ENCODE data around the gene YBEY. TPM values are rescaled to one million over a fixed set of nuclear protein-coding genes. Genes with fewer than 3 reads are reported as not detected.

Gene YBEY
- total RNA-seq, 1 donor from 2014 or later, result 11.1 TPM

- no peak for DNase-seq (ENCODE audit: low spot score)
Measured at GRCh38 chr21:46264046-46264689, 22.0 kb upstream of the YBEY start.

GRCh38 chr21:46264690-46265144, 21.4 kb upstream of the YBEY start:
- DNase-seq (ENCODE audit: low spot score), result no peak

GRCh38 chr21:46265736-46266525, 20.2 kb upstream of the YBEY start:
- DNase-seq (ENCODE audit: low spot score), result no peak

- DNase-seq (ENCODE audit: low spot score), result no peak
Measured at GRCh38 chr21:46266946-46267345, 19.2 kb upstream of the YBEY start.

GRCh38 chr21:46268371-46268770, 17.8 kb upstream of the YBEY start:
- DNase-seq (ENCODE audit: low spot score), result no peak

GRCh38 chr21:46269466-46269865, 16.7 kb upstream of the YBEY start:
- no peak for DNase-seq (ENCODE audit: low spot score)

- no peak for DNase-seq (ENCODE audit: low spot score)
Measured at GRCh38 chr21:46273341-46273740, 12.8 kb upstream of the YBEY start.

- DNase-seq (ENCODE audit: low spot score), result no peak
Measured at GRCh38 chr21:46274797-46275390, 11.2 kb upstream of the YBEY start.

- no peak for DNase-seq (ENCODE audit: low spot score)
Measured at GRCh38 chr21:46284077-46284644, 2.0 kb upstream of the YBEY start.

- DNase-seq (ENCODE audit: low spot score), result no peak
Measured at GRCh38 chr21:46284733-46285132, 1.4 kb upstream of the YBEY start.

- no peak for DNase-seq (ENCODE audit: low spot score)
Measured at GRCh38 chr21:46285206-46285661, 908 bp upstream of the YBEY start, which contains the start of gene MCM3AP. TSS of gene MCM3AP (minus strand) at chr21:46285611. CDS start at chr21:46285286, 325 bp downstream.

GRCh38 chr21:46286648-46287002, 483 bp downstream of the YBEY start:
- no peak for DNase-seq (ENCODE audit: low spot score)

GRCh38 chr21:46287541-46287940, 1.4 kb downstream of the YBEY start:
- DNase-seq (ENCODE audit: low spot score), result no peak

GRCh38 chr21:46289655-46290179, 3.6 kb downstream of the YBEY start:
- no peak for DNase-seq (ENCODE audit: low spot score)

- DNase-seq (ENCODE audit: low spot score), result no peak
Measured at GRCh38 chr21:46291561-46291960, 5.4 kb downstream of the YBEY start.

GRCh38 chr21:46294647-46295176, 8.6 kb downstream of the YBEY start:
- no peak for DNase-seq (ENCODE audit: low spot score)

- DNase-seq (ENCODE audit: low spot score), result no peak
Measured at GRCh38 chr21:46295177-46295770, 9.1 kb downstream of the YBEY start.

- no peak for DNase-seq (ENCODE audit: low spot score)
Measured at GRCh38 chr21:46295996-46296752, 10.0 kb downstream of the YBEY start.

GRCh38 chr21:46297338-46298271, 11.5 kb downstream of the YBEY start:
- DNase-seq (ENCODE audit: low spot score), result no peak

Measured in mesenteric fat pad (tissue), 1 donor.